Hindlimb muscle (tissue), 1 donor: ENCODE measurements around the gene ZNF618. TPM values are rescaled to one million over a fixed set of nuclear protein-coding genes. Genes with fewer than 3 reads are reported as not detected.

Experiments
- DNase-seq: peaks from one replicate; pipeline ENCODE4 v3.0.0-alpha.2; 2013
- polyA plus RNA-seq: library from polyadenylated mRNA; unstranded; fragments of 120-200 nt; gene quantifications from one replicate; pipeline ENCODE4 v1.2.1, GENCODE V29; 2013; ENCODE audit not compliant: insufficient read length

The ZNF618 gene
- polyA plus RNA-seq, 1 donor: 15.1 TPM

DNA sequence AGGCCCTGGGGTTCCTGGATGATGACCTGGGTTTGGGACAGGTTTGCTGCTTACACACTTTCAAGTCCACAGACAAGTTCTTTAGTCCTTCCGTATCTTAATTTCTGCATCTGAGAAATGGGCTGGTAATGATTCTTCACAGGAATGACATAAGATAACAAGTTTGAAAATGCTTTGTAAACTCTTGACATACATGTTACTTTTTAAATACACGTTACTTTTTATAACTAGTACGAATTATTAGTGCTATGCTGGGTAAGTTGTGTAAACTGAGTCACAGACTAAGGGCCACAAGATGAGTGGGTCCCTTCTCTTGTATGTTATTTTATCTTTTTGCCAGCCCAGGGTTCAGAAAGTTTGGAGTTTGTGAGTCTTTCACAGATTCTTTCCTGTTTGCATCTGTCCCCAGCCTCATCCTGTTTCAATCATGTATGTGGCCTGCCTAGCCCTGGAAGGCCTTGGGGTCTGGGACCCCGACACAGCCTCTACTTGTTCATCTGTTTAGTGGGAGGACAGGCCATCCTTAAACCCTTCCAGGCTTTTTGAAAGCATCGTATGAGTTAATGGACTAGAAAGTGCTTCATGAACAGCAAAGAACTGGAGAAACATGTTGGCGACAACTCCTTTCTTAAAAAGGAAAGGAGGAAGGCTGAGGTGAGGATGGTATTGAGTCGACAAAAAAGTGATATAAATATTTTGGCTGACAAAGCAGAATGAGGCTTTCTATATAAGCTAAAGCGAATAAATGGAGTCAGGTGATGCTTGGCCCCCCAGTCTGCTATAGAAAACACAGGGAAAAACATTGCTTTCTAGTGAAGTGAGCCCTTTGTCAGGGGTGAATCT, 9.3 kb downstream of the ZNF618 start:
- DNase-seq: no peak

DNA sequence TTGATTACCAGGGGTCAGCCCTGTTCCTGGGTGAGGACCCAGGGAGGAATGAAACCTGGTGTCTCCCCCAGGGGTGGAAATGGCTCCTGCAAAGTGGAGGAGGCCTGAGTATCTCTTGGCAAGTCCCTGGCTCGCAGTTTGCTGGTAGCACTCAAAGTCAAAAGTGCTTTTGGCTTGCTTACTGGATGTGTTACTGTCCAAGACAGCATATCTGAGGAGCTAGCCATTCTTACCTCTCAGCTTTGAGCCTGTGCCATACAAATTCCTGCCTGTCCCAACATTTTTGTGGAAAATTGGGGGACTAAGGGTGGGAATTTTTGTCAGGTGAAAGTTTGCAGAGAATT, 9.9 kb downstream of the ZNF618 start:
- DNase-seq: peak; percentile 22

DNA sequence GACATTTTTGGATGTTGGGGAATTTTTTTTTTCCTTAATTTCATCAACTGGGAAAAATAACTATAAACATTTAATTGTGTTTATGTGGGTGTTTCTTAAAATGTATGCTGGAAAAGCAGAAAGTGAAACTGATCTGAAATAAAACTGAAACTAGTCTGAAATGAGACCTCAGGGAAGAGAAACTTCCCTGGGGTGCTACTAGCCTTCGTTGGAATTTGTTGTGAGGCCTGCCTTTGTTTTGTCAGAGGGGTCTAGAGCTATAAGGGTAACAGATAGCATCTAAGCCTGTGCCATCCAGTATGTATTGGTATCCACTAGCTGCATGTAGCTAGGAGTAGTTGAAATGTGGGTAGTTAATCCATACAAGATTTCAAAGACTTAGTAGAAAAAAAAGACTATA, 10.4 kb downstream of the ZNF618 start:
- no peak for DNase-seq

DNA sequence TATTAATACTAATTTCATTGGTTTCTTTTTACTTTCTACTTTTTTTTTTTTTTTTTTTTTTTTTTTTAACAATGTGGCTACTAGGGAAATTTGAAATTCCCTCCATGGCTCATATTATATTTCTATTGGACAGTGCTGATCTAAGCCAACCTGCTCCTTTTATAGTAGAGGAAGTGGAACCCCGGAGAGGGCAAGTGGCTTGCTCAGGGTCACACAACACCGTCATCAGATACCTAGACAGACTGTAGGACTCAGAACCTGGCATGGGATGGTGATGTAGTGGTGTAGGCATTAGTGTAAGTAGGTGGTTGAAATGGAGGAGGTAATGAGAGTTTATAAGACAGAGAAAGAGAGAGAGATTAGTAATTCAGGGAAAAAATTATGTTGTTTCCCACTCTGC, 10.8 kb downstream of the ZNF618 start:
- DNase-seq: no peak

DNA sequence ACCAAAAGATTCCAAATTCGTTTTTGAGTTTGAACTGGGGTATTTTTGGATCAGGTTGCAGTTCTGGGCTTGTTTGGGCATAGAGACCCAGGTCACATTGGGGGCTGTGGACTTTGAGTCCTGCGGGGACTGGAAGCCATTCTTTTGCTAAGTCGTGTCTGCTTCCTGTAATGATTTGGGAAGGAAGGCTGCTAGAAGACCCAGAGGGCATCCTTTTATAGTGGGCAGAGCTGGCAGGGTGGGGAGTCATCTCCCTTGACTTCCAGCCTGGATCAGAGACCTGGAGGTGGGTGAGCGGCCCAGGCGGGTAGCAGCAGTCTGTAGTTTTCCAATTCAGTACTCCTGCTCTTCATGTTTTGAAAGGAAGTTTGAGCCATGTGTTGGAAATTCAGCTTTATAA, 11.3 kb downstream of the ZNF618 start:
- DNase-seq: no peak

DNA sequence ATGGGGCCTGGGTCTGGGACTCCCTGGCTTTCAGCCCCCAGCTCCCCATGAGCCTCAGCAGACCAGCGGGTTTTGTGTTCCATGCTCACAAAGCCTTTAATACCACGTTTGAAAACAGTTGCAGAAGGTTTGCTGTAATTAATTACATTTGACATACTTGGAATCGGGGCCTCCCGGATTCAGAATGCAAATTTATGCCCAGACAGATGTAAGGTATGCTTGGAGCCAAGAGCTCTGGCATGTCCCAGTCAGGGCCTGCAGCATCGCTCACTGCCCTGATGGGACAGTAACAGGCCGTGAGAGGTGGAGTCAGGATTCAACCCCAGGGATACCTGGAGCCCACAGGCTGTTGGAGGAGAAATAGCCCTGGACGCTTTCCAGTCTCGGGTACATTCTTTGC, 12.2 kb downstream of the ZNF618 start:
- DNase-seq: no peak

DNA sequence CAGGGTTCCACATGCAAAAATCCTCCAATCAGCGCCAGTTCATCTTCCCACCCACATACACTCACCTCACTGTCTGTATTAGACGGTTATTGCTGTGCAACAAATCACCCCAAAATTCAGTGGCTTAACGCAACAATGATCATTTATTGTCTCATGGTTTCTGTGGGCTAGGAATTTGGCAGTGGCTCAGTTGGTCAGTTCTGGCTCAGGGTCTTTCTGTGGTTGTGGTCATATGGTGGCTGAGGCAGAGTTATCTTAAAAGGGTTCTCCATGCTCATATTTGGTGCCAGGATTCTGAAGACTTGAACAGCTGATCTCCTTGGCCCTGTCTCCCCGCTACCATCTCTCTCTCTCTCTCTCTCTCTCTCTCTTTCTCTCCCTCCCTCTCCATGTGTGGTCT, 12.9 kb downstream of the ZNF618 start:
- DNase-seq: no peak

DNA sequence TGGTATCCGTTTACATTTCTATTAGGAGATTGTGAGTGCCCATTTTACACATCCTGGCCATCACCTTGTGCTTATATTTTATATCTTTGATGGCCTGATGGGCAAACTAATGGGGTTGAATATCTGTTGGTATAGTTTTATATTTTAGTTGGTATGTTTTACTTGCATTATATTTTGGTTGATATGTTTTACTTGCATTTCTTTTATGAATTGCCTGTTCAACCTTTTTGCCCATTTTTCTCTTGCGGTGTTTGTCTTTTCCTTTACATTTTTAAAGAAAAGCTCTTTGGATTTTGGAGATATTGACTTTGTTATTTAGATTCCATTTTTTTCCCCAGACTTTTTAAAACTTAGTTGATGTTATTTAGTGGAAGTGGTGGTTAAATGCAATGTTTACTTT, 14.6 kb downstream of the ZNF618 start:
- DNase-seq: no peak

DNA sequence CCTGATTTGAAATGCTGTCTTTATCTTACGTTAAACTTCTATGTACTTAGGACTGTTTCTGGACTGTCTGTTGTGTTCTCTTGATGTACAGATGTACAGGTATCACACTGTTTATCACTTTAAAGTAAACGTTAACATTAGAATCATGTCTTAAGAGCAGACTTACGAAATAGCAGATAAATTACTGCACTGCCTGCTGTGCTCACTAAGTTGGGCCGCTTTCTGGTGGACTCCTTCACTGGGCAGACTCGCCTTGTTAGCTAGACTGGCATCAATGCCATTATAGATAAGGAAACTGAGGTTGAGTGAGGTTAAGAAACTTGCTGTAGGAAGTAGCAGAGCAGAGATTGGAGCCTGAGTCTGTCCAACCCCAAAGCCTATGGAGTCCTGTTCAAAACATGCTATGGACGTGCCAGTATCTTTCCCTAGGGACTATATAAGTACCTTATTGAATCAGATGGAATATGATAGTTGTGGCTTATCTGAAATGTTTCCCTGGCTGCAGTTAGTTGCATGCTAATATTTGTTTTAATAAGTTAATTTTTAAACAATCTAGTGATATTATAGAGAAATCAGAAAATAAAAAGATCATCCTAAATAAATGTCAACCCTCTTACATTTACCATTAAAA, 16.9 kb downstream of the ZNF618 start:
- no peak for DNase-seq

DNA sequence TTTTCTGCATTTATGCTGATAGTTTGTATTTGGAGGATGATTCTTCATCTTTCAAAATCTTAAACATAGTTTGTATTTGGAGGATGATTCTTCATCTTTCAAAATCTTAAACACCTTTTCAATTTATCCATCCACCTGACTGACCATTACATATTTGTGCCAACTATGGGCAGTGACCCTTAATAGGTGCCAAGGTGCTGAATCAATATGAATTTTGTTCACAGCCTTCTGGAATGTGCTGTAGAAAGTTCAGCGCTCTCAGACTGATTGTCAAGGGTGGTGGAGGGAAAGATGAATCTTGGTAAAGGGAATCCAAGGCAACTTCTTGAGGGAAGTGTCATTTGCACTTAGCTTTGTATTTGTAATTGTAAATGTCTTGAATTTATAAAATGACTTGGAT, 18.1 kb downstream of the ZNF618 start:
- no peak for DNase-seq

DNA sequence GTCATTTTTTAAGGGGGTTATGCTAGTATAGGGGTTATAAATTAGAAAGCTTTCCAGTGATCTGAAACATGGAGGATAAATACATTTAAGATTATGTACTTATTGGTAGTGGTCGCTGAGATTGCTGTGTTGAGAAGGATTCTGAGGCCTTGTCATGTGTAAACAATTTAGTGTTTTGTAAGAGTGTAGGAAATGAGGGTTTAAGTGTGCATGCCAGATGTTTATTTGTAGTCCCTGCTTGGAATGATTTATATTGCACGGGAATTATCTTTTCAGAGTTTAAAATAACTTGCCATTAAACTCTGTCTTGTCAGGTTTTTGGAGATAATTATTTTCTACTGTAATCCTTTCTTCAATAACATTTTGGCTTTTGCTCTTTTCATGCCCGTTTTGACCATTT, 19.4 kb downstream of the ZNF618 start:
- no peak for DNase-seq

DNA sequence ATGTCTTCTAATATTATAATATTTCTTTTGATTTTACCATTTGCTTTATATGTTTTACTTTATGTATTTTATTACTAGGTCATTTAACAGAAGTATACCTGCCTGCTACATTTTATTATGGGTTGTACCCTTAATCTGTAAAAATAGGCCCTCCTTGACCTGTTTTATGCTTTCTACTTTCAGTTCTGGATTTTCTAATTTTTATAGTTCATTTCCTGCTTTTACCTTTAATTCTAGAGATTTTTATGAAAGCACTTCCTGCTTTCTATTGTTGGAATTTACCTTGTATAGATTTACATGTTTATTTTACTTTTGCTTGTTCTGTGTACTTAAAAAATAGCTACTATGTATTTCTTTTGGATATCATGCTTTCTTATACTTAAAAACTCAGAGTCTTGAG, 20.6 kb downstream of the ZNF618 start:
- DNase-seq: no peak

DNA sequence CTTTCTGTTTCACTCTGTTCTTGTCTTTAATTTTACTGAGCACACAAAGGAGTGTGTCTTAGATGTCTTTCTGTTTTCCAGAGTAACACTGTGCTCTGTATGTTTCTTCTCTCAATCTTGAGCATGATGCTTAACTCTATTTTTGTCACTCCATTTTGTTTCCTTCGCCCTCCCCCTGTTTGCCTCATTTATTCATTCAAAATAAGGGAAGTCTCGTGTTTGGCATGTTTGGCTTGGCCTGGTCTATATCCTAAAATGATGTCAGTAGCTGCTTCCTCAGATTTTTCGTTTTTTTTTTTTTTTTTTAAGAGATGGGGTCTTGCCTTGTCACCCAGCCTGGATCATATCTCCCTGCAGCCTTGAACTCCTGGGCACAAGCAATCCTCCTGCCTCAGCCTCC, 22.0 kb downstream of the ZNF618 start:
- DNase-seq: no peak

DNA sequence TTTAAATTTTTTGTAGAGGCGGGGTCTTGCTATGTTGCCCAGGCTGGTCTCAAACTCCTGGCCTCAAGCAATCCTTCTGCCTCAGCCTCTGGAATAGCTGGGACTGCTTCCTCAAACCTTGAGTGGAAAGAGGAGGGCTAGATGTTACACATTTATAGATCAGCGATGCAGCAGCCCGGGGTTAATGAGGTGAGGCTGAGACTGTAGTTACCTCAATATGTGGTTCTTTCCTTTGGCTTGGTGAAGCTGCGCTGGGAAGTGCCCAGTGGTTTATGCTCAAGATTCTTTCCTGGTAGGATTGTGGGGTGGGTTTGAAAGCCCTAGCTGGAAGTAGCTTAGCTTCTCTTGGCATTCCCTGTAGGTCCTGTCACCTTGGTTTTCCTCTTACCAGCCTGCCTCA, 22.5 kb downstream of the ZNF618 start:
- DNase-seq: no peak

DNA sequence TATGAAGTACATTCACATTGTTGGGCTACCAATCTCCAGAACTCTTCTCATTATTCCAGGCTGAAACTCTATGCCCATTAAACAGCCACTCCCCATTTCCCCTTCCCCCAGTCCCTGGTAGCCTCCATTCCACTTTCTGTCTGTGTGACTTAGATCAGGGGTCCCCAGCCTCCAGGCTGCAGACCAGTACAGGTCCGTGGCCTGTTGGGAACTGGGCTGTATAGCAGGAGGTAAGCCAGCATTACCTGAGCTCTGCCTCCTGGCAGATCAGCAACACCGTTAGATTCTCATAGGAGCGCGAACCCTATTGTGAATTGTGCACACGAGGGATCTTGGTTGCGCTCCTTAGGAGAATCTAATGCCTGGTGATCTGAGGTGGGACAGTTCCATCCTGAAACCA, 23.1 kb downstream of the ZNF618 start:
- DNase-seq: no peak

DNA sequence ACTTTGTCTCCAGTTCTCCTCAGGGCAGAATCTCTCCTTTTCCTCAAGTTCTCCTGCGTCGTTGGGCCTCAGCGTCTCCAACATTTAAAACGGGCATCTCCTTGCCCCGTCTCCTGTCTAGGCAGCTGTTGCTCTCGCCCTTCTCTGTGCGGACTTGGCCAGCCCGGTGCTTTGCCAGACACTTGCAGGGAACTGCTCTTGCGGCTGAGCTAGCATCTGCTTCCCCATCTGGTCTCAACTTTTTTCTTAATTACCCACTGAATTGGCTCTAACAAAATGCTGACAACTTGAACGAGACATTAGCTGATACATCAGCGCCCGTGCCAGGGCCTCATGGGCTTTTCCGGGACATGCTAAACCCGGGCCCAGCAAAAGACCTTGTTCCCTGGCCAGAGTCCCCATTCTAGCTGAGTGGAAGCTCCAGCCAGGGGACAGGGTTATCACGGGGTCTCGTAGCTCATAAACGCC, 25.1 kb downstream of the ZNF618 start:
- DNase-seq: no peak

DNA sequence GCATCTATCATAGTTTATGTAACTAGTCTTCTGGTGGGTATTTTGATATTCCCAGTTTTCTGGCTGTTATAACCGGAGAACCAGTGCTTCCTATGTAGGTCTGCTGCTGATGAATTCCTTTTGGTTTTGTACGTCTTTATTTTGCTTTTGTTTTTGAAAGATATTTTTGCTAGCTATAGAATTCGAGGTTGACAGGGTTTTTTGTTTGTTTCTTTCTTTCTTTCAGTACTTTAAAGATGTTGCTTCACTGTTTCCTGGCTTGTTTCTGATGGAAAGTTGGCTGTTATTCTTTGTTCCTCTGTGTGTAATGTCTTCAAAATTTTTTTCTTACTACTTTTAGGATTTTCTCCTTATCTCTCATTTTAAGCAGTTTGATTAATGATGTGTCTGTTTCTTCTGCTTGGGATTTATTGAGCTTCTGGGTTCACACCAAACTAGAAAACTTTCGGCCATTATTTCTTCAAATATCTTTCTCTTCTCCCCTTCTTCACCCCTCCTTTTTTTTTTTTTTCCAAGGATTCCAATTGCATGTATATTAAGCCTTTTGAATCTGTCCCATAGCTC, 27.5 kb downstream of the ZNF618 start:
- no peak for DNase-seq

DNA sequence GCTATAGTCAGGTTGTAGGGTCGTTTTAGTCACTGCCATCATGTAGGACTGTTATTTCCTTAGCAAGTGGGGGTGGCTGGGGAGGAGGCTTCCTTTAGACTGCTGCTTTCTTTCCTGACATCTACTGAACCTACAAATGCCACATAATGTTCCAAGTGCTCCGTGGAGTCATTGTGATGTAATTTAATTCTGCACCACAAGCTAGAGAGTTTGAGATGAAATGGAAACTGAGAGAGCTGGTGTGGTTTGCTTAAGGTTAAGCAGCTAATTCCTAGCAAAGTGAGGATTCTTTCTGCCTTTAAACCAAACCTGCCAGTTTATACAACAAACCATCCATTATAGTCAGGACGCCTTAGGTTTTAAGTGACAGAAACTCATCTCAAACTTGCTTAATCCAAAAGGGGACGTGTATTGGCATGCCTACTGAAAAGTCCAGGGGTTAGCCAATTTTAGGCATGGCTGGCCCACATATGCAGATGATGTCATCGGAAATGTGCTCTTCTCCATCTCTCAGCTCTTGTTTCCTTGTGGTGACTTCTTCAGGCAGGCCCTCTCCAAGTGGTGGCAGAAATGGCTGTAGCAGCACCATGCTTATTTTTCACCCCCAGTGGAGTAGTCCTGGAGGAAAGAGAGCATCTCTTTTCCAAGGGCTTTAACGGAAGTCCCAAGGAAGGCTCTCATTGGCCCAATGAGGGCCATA, 30.5 kb downstream of the ZNF618 start:
- no peak for DNase-seq

DNA sequence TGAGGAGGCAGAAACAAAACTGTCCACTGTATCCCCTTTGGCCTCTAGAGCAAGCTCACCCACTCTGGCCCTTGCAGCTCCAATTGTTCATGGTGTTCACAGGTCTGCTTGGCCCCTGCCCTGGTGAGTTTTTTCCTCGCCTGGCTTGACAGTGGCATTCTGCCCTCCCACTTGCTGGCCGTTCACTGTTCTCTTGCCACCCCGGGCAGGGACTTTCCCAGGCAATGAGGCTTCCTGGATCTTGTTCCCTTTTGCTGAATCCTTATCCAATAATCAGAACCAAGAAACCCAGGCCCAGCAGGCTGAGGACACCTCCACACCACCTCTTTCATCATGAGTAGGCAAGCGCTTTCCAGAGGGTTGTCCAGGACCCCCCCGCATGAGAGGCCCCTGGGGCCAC, 31.2 kb downstream of the ZNF618 start:
- no peak for DNase-seq

DNA sequence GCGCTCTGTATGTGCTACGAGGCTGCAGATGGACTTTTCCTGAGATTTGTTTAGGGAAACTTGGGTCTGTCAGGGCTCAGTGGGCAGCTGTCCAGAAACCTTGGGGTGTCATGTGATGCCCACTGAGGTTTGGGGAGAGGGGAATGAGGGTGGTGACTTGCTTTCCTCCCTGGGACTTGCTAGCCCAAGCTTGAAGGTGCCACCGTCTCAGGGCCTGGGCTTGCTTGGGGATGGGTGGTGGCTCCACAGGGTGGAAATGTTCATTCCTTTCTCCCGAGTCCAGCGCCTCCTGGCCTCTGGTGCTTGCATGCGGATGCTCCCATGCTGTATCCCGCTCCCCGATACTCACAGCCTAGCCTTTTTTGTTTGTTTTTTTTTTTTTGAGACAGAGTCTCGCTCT, 33.3 kb downstream of the ZNF618 start:
- DNase-seq: no peak

DNA sequence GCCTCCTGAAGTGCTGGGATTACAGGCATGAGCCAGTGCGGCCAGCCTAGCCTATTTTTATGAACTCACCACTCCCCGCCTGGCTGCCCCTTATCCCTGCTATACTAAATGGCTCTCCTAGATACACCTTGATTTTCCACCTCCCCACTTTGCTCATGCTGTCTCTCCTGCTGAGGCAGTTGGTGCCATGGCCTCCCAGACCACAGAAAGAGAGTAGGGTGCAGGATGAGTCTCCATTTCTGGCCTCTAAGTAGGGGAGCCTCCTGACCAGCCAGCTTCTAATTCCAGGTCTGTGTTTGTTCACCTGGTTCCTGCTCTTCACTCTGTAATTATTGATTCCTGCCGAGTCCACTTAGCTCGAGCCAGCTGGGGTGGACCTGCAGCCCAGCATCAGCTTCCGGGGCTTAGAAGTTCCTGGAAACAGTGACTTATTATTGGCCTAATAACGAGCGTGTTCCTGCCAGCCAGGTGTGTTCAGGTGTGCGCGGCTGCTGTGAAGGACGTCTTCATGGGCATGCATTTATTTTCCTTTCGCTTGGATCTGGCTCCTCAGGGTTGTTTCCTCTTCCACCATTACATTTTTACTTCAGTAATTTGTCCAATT, 34.0 kb downstream of the ZNF618 start:
- no peak for DNase-seq

DNA sequence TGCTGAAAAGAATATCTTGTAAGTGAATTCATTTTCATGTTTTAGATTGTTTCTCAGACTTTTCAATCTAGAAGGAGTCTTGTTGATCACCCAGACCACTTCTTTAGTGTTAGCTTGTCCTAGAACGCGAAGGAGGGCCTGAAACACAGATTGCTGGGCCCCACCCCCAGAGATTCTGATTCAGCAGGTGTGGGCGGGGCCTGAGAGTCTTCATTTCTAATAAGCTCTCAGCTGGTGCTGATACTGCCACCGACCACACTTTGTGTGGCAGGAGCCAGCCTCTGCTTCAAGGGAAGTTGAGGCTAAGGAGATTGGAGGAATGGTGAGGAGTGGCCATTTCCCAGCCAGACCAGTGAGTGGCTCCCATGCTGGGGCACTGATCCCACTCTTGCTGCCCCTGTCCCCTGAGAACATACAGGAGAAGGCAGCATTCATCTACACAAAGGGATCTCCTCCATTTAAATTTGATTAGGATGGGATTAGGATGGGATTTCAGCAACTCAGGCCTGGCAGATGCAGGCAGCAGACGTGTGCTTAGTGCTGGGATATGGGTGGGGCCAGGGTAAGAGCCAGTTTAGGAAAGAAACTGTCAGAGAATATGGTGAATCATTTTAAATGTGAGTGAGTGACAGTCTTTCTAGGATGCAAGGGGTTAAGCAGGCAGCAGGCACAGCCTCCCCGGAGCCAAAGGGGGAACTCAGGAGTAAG, 35.9 kb downstream of the ZNF618 start:
- no peak for DNase-seq
